Activated CD4-positive, alpha-beta T cell treated with anti-CD3 and anti-CD28 coated beads for 4 hours (primary cell): ENCODE results near the gene MYL5.

Experiments
- DNase-seq, 2 donors: peaks; one replicate each; pipeline ENCODE4 v3.0.0-alpha.2; 2020

MYL5 gene

GRCh38 chr4:708631-708933 lies 34.2 kb downstream of the MYL5 start:
- no peak for DNase-seq

DNA sequence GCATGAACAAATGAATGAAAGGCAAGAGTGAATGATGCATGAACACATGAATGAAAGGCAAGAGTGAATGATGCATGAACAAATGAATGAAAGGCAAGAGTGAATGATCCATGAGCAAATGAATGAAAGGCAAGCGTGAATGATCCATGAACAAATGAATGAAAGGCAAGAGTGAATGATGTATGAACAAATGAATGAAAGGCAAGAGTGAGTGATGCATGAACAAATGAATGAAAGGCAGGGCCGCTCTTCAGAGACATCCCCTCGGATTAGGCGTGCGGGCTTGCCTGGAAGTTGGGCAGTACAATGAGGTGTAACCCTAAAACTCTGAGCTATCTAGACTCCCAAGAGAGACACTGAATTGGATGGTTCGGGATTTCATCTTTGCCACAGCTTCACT lies 35.0 kb downstream of the MYL5 start:
- DNase-seq: no peak

DNA sequence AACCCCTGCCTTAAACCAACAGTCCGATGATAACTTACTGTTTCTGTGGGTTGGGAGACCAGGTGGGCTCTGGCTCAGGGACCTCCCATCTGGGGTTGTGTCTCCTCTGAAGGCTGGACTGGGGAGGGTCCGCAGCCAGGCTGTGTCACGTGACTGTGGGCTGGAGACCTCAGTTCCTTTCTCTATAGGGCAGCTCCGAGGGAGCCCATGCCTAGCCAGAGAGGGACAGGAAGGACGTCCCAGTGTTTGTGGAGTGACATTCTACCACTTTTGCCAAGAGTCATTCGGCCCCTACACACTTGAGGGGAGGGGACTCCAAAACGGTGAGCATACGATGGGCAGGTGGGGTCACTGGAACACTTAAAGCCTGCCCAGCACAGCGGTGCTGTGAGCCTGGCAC lies 35.8 kb downstream of the MYL5 start:
- no peak for DNase-seq

DNA sequence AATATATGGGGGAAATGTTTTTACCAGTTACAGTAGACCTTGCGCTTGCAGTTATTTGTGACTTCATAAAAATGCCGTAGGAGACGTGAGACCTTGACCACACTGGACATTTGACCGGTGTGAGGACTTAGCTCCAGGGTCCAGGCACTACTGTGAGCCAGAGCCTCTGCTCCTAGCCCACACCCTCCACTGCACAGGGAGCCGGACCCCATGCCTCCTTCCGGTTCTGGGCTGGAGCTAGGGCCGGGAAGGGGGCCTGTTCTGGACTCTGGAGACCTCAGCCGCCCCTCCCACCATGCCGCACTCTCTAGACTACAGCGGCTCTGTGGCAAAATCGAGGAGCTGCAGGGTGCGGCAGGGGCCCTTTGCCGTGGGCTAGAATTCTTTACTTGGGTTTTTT lies 36.6 kb downstream of the MYL5 start:
- DNase-seq: no peak

GRCh38 chr4:712093-712492 lies 37.8 kb downstream of the MYL5 start:
- no peak for DNase-seq

- DNase-seq: no peak
These were observed 38.7 kb downstream of the MYL5 start for GRCh38 chr4:712916-713632.

GRCh38 chr4:714087-714486 lies 39.7 kb downstream of the MYL5 start:
- DNase-seq: no peak

GRCh38 chr4:717601-718320 lies 43.4 kb downstream of the MYL5 start:
- DNase-seq: no peak

DNA sequence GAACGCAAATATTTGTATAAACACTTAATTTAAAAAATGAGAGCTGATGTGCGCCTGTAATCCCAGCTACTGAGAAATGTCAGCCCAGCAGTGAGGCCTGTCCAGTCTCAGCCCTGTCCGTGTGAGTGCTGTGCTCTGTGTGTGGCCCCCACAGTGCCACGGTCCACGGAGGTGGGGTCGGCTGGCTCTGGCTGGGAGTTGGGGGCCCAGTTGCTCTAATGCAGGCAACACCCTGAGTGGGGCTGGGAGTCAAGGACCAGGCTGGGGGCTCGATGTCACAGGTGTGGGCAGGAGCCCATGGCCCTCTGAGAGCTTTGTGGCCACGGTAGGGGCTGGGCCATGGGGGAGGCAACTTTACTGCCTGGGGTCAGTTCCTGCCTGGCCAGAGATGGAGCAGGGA lies 44.1 kb downstream of the MYL5 start:
- no peak for DNase-seq

- no peak for DNase-seq
These were observed 45.9 kb downstream of the MYL5 start for GRCh38 chr4:720111-720860.

- no peak for DNase-seq
These were observed 47.2 kb downstream of the MYL5 start for GRCh38 chr4:721261-722168.

GRCh38 chr4:722169-722725 lies 47.9 kb downstream of the MYL5 start:
- no peak for DNase-seq

GRCh38 chr4:722851-723360 lies 48.6 kb downstream of the MYL5 start:
- DNase-seq: no peak

- no peak for DNase-seq
These were observed 49.6 kb downstream of the MYL5 start for GRCh38 chr4:723751-724530.

GRCh38 chr4:725391-726234 lies 51.3 kb downstream of the MYL5 start:
- DNase-seq: no peak

DNA sequence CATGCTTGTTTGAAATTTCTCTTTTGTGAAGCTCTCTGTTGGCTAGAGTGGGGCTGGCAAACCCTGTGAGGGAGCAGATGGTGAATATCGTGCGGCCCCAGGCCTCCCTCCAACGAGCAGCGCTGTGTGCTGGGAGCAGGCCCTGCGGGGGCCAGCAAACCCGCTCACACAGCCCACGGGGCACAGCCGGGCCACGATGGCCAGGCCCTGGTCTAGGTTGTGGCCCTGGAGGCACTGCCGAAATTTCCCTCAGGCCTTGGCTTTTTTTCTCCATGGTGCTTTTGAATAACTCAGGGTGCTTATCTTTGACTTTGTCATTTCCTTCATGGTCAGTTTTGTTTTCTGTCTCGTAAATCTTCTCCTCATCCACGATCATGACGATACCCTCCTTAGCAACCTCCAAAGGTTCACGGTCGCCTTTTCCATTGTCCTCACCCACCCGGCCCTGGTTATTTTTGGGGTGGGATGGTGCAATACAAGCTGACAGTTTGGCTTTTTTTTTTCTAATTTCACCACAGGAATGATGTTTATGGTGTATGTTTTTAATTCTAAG lies 52.0 kb downstream of the MYL5 start:
- no peak for DNase-seq

DNA sequence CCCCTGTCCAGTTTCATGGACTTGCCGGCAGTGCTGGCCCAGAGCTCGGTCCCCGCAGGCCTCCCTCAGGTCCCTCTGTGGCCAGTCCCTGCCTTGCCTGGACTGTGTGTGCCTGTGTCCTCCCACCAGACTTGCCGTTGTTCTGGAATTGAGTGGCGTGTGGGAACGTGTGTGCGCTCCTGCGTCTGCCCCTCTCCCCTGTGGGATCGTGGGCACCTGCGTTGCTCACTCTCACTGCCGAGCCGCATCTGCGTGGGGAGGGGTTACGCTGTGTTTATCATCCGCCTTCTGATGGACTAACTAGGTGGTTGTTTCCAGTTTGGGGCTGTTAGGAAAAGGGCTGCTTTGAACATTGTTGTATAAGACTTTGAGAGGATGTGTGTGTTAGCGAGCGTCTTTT lies 52.5 kb downstream of the MYL5 start:
- no peak for DNase-seq

DNA sequence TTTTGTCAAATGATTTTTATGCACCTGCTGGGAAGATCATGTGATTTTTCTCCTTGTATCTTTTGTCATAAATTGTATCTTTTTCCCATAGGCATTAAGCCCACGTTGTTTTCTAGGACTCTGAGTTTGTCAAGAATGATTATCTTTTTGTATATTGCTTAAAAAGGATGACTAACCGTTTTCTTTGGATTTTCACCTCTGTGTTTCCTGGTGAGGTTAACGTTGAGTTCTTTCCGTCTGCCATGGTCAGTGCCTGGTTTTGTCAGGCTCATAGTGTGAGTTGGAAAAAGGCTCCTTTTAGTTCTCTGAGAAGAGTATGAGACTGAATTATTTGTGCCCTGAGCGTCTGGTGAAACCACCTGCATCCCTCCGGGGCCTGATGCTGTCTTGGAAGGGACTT lies 53.2 kb downstream of the MYL5 start:
- DNase-seq: no peak

DNA sequence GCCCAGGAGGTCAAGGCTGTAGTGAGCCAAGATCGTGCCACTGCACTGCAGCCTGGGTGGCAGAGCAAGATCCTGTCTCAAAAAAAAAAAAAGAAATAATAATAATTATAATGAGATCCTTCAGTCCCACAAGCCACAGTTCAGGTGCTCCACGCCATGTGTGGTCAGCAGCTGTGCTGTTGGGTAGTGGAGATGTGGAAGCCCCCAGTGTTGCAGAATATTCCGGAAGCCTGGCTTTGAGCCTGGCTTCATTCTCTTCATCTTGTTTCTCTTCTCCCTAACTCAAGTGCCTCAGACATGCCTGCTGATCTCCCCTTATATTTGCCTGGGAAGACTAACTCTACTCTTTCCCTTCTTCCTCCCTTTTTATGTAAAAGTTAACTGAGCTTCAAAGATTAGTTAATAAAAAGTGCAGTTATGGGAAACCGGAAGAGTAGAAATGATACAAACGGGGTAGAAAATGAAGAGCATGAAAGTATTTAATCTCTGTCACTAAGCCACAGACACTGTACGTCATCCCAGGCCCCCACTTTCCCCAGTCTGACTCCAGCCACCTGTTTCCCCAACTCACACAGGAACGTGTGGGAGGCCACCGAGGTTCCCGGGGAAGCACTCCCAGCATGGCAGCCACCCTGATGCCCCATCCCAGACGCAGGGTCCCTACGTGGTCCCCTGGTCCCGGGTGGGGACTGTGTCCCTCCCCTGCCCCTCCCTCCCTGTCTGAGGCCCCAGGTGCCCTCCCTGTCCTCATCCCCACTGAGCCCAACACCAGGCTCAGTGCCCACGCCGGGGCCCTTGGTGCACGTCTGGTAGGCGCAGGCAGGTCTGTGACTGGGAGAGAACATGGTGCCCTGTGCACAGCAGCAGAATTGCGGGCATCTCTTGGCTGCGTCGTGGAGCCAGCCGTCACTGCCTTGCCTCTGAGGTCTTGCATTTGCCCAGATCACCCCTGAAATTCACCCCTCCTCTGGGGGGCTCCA lies 55.3 kb downstream of the MYL5 start:
- no peak for DNase-seq
